GM12878 (cell line): ENCODE measurements around the gene CYSRT1. TPM values are rescaled to one million over a fixed set of nuclear protein-coding genes. Genes with fewer than 3 reads are reported as not detected.

Source experiments
- CBX3 ChIP-seq: fragments of 200-600 bp; sonication (generic); IDR thresholded peaks from 2 replicates; pipeline ENCODE4 v1.6.1; 2016; ENCODE audit warnings: low read depth, borderline replicate concordance
- ETV6 ChIP-seq, 2 experiments: fragments of 450-650 bp in 1 of 2; IDR thresholded peaks in 1 of 2; conservative IDR thresholded peaks in 1 of 2; 2 replicates each; pipeline ENCODE4 v1.6.1; 2014; ENCODE audit warnings: antibody characterized with exemption in 1 of 2, borderline replicate concordance in 1 of 2, low read depth in 1 of 2, mild to moderate bottlenecking in 1 of 2, moderate library complexity in 1 of 2
- HDAC6 ChIP-seq: fragments of 200-600 bp; sonication (generic); IDR thresholded peaks from one replicate; pipeline ENCODE4 v1.8.0; 2017; ENCODE audit warnings: antibody characterized with exemption; ENCODE audit not compliant: unreplicated experiment
- MTA2 ChIP-seq: fragments of 450-650 bp; IDR thresholded peaks from 2 replicates; pipeline ENCODE4 v1.6.1; 2016; ENCODE audit warnings: low read depth, mild to moderate bottlenecking, moderate library complexity
- MYB ChIP-seq: fragments of 150-350 bp; IDR thresholded peaks from 2 replicates; pipeline ENCODE4 v1.6.1; 2014; ENCODE audit warnings: mild to moderate bottlenecking, low read depth, low read length, borderline replicate concordance
- NFIC ChIP-seq: IDR thresholded peaks from 2 replicates; pipeline ENCODE4 v1.6.1; 2012; ENCODE audit warnings: low read depth, mild to moderate bottlenecking, inconsistent platforms, low read length, moderate library complexity
- NFYB ChIP-seq: IDR thresholded peaks from 2 replicates; pipeline ENCODE4 v1.6.1; 2011; ENCODE audit warnings: low read depth, mild to moderate bottlenecking, low read length, improper control_type of control experiment, moderate library complexity; ENCODE audit not compliant: insufficient read depth
- NRF1 ChIP-seq: conservative IDR thresholded peaks from 2 replicates; pipeline ENCODE4 v1.6.1; 2011; ENCODE audit warnings: mild to moderate bottlenecking, low read depth, low read length, improper control_type of control experiment
- PML ChIP-seq: IDR thresholded peaks from 2 replicates; pipeline ENCODE4 v1.6.1; 2012; ENCODE audit warnings: low read length, inconsistent platforms
- POU2F2 ChIP-seq: IDR thresholded peaks from 3 replicates; pipeline ENCODE4 v1.6.1; 2011; ENCODE audit warnings: low read depth, mild to moderate bottlenecking, low read length, borderline replicate concordance
- RAD51 ChIP-seq: fragments of 450-650 bp; IDR thresholded peaks from 2 replicates; pipeline ENCODE4 v1.6.1; 2016; ENCODE audit warnings: moderate library complexity, mild to moderate bottlenecking, inconsistent platforms
- RELA ChIP-seq: fragments of 450-650 bp; IDR thresholded peaks from 2 replicates; pipeline ENCODE4 v1.8.0; 2014; ENCODE audit warnings: borderline replicate concordance; ENCODE audit not compliant: partially characterized antibody
- SP1 ChIP-seq: IDR thresholded peaks from one replicate; pipeline ENCODE4 v1.6.1; 2011; ENCODE audit warnings: low read depth, low read length
- STAT3 ChIP-seq: IDR thresholded peaks from 2 replicates; pipeline ENCODE4 v1.6.1; 2011; ENCODE audit warnings: low read depth, low read length, improper control_type of control experiment
- TBL1XR1 ChIP-seq: IDR thresholded peaks from 2 replicates; pipeline ENCODE4 v1.6.1; 2012; ENCODE audit warnings: low read depth, low read length, improper control_type of control experiment
- polyA plus RNA-seq, 11 experiments: library from polyadenylated mRNA; depleted of rRNA in 4 of 11; unstranded in 6 of 11; stranded (reverse) in 5 of 11; fragments of >200 nt; fragmentation: Nextera tagmentation in 4 of 11; fragmentation: Illumina TruSeq in 1 of 11; extraction: Ambion mirVana in 4 of 11; extraction: Trizol in 1 of 11; gene quantifications; 1 replicate in 1 of 11; 2 replicates in 10 of 11; pipeline versions ENCODE4 v1.2.1 to v1.2.3, GENCODE V29; 2011 to 2016; ENCODE audit warnings: inconsistent platforms in 2 of 11, missing spikeins in 2 of 11, low read depth in 1 of 11
- total RNA-seq, 4 experiments: library from RNA; depleted of rRNA in 3 of 4; stranded (reverse); fragments of >200 nt in 3 of 4; fragmentation: Illumina TruSeq in 1 of 4; extraction: Trizol in 1 of 4; gene quantifications; 2 replicates each; pipeline versions ENCODE4 v1.2.1 to v1.2.3, GENCODE V29; 2013 to 2021
- TF ChIP-seq, protein P1 (sequence below): fragments of 450-650 bp; IDR thresholded peaks from 2 replicates; pipeline ENCODE4 v1.6.1; 2017; ENCODE audit warnings: low read depth, mild to moderate bottlenecking, moderate library complexity
- TF ChIP-seq, protein P2 (sequence below): fragments of 450-650 bp; IDR thresholded peaks from 2 replicates; pipeline ENCODE4 v1.6.1; 2014; ENCODE audit warnings: mild to moderate bottlenecking
- TF ChIP-seq, protein P3 (sequence below): fragments of 450-650 bp; IDR thresholded peaks from 2 replicates; pipeline ENCODE4 v1.6.1; 2016; ENCODE audit warnings: mild to moderate bottlenecking
- TF ChIP-seq, protein P4 (sequence below): IDR thresholded peaks from 2 replicates; pipeline ENCODE4 v1.6.1; 2011; ENCODE audit warnings: low read depth, low read length, improper control_type of control experiment, borderline replicate concordance
- TF ChIP-seq, protein P5 (sequence below): fragments of 150-350 bp; IDR thresholded peaks from 2 replicates; pipeline ENCODE4 v1.6.1; 2014; ENCODE audit warnings: mild to moderate bottlenecking, low read depth, low read length

The CYSRT1 gene
- total and polyA plus RNA-seq, 10 of the 15 experiments (the other 5 are each of a cell fraction or from before 2014, with no cell fraction given) = 0.24 to 3.6 (median 0.97) TPM; not detected in 1

DNA sequence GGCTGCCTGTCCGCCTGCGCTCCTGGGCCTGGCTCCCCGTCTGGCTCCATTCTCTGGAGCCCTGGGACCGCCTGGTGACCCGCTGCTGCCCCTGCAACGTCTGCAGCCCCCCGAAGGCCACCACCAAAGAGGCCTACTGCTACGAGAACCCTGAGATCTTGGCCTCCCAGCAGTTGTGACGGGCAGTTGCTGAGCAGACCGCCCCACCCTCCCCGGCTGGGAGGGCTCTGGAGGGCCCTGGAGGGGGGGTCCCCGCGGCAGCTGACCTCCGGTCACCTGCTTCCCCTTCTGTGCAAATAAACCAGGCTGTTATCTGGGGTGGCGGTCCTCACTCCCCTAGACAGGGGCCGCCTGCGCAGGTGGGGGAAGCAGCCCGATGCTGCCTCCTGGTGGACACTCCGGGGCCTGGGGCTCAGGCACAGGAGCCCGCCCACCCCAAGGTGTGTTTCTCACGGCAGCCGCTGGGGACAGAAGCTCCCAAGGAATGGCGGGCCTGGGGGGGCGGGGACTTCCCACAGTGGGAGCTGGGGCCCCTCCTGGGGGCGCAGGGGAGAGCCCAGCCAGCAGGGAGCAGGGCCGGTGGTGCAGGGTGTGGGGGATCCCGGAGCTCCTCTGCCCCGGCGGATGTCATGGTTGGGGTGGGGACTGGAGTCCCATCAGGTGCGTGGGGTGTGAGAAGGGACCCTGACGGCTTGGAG is 11.4 kb downstream of the CYSRT1 start (continued):
- TF ChIP-seq CBX3 (no peak), NFIC (no peak), PML (no peak), MYB (no peak), SP1 (peak; percentile 23), POU2F2 (no peak), NFYB (no peak), RAD51 (peak; percentile 64), NRF1 (peak; percentile 46), ETV6 (conservative IDR thresholded peaks at IDR 0.05 in 1 of 2, IDR thresholded peaks at IDR 0.05 in 1 of 2; ENCODE audit: borderline replicate concordance in 1 of 2, low read depth in 1 of 2) (no peak), STAT3 (no peak), RELA (peak; percentile 93), TBL1XR1 (peak; percentile 18; the same call in 1 of the 2 replicates), HDAC6 (no peak), MTA2 (peak; percentile 68; the same call in 1 of the 2 replicates)
- TF ChIP-seq, protein P1, sequence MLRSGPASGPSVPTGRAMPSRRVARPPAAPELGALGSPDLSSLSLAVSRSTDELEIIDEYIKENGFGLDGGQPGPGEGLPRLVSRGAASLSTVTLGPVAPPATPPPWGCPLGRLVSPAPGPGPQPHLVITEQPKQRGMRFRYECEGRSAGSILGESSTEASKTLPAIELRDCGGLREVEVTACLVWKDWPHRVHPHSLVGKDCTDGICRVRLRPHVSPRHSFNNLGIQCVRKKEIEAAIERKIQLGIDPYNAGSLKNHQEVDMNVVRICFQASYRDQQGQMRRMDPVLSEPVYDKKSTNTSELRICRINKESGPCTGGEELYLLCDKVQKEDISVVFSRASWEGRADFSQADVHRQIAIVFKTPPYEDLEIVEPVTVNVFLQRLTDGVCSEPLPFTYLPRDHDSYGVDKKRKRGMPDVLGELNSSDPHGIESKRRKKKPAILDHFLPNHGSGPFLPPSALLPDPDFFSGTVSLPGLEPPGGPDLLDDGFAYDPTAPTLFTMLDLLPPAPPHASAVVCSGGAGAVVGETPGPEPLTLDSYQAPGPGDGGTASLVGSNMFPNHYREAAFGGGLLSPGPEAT = peak; percentile 82
- TF ChIP-seq, protein P2, sequence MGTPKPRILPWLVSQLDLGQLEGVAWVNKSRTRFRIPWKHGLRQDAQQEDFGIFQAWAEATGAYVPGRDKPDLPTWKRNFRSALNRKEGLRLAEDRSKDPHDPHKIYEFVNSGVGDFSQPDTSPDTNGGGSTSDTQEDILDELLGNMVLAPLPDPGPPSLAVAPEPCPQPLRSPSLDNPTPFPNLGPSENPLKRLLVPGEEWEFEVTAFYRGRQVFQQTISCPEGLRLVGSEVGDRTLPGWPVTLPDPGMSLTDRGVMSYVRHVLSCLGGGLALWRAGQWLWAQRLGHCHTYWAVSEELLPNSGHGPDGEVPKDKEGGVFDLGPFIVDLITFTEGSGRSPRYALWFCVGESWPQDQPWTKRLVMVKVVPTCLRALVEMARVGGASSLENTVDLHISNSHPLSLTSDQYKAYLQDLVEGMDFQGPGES = 0 out of 2 replicates have a peak, but pooled peaks have one; percentile 21
- TF ChIP-seq, protein P3, sequence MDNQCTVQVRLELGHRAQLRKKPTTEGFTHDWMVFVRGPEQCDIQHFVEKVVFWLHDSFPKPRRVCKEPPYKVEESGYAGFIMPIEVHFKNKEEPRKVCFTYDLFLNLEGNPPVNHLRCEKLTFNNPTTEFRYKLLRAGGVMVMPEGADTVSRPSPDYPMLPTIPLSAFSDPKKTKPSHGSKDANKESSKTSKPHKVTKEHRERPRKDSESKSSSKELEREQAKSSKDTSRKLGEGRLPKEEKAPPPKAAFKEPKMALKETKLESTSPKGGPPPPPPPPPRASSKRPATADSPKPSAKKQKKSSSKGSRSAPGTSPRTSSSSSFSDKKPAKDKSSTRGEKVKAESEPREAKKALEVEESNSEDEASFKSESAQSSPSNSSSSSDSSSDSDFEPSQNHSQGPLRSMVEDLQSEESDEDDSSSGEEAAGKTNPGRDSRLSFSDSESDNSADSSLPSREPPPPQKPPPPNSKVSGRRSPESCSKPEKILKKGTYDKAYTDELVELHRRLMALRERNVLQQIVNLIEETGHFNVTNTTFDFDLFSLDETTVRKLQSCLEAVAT = no peak
- TF ChIP-seq, protein P4, sequence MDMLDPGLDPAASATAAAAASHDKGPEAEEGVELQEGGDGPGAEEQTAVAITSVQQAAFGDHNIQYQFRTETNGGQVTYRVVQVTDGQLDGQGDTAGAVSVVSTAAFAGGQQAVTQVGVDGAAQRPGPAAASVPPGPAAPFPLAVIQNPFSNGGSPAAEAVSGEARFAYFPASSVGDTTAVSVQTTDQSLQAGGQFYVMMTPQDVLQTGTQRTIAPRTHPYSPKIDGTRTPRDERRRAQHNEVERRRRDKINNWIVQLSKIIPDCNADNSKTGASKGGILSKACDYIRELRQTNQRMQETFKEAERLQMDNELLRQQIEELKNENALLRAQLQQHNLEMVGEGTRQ = no peak; the same call in 1 of the 2 replicates
- TF ChIP-seq, protein P5, sequence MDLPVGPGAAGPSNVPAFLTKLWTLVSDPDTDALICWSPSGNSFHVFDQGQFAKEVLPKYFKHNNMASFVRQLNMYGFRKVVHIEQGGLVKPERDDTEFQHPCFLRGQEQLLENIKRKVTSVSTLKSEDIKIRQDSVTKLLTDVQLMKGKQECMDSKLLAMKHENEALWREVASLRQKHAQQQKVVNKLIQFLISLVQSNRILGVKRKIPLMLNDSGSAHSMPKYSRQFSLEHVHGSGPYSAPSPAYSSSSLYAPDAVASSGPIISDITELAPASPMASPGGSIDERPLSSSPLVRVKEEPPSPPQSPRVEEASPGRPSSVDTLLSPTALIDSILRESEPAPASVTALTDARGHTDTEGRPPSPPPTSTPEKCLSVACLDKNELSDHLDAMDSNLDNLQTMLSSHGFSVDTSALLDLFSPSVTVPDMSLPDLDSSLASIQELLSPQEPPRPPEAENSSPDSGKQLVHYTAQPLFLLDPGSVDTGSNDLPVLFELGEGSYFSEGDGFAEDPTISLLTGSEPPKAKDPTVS = no peak
